Measurements from ENCODE around the gene MXD1.
"Not testable (repeated sequence)": the region's sequence is repeated elsewhere in the genome, so short reads cannot be mapped to it uniquely, and the experiment has no call there.

GRCh38 chr2:69892838-69893424 lies 22.0 kb upstream of the MXD1 start:
- TF ChIP-seq EZH2phosphoT487, CTCF (IDR thresholded peaks at IDR 0.05; ENCODE audit: low read length): not testable (repeated sequence)

All from MM.1S (cell line).